GM12874 (cell line): ENCODE results near the gene GBP3.

Experiments used
- TF ChIP-seq, protein P1 (sequence below): IDR thresholded peaks from 2 replicates; pipeline ENCODE4 v1.5.1; 2011; ENCODE audit warnings: low read depth, mild to moderate bottlenecking, control low read depth, low read length, moderate library complexity; ENCODE audit not compliant: insufficient read depth

GBP3 gene, protein sequence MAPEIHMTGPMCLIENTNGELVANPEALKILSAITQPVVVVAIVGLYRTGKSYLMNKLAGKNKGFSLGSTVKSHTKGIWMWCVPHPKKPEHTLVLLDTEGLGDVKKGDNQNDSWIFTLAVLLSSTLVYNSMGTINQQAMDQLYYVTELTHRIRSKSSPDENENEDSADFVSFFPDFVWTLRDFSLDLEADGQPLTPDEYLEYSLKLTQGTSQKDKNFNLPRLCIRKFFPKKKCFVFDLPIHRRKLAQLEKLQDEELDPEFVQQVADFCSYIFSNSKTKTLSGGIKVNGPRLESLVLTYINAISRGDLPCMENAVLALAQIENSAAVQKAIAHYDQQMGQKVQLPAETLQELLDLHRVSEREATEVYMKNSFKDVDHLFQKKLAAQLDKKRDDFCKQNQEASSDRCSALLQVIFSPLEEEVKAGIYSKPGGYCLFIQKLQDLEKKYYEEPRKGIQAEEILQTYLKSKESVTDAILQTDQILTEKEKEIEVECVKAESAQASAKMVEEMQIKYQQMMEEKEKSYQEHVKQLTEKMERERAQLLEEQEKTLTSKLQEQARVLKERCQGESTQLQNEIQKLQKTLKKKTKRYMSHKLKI

DNA sequence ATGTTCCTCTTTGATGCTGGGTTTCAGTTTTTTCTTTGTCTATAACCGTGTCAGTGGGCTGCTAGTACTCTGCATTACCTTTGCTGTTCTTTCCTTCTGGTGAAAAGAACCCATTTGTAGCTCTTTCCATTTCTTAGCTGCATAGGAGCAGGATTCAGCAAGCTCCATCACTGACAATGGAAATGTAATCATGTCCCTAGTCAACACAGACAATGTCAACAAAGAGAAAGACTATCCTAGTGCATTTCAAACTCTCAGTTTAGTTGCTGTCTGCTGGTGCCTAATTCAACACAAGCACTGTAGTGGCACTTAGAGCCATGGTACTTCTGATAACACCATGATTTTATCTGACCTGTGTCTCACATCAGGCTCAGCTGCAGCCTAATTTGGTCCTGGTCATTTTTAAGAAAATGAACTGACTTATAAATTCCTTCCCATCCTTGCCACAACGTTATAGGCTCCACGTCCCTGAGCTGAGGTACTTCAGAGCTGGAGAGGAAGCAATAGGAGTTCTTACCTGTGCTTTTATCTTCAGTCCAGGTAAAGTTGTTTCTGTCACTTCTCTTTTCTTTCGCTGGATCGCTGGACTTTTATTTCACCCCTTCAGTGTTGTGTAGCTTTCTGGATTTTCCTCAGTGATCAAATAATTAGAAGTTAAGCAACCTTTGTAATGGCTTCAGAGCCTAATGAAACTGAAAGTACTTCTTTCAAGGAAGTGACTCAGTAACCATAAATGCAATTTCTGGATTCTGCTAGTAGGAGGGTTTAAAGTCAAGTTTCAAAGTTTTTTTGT is at the start of gene GBP3:
GBP3 (minus strand) TSS at position 700 of the 793 bp plus-strand sequence. CDS start 2,145 bp downstream, outside the sequence.
- TF ChIP-seq, protein P1, sequence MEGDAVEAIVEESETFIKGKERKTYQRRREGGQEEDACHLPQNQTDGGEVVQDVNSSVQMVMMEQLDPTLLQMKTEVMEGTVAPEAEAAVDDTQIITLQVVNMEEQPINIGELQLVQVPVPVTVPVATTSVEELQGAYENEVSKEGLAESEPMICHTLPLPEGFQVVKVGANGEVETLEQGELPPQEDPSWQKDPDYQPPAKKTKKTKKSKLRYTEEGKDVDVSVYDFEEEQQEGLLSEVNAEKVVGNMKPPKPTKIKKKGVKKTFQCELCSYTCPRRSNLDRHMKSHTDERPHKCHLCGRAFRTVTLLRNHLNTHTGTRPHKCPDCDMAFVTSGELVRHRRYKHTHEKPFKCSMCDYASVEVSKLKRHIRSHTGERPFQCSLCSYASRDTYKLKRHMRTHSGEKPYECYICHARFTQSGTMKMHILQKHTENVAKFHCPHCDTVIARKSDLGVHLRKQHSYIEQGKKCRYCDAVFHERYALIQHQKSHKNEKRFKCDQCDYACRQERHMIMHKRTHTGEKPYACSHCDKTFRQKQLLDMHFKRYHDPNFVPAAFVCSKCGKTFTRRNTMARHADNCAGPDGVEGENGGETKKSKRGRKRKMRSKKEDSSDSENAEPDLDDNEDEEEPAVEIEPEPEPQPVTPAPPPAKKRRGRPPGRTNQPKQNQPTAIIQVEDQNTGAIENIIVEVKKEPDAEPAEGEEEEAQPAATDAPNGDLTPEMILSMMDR, result no peak

DNA sequence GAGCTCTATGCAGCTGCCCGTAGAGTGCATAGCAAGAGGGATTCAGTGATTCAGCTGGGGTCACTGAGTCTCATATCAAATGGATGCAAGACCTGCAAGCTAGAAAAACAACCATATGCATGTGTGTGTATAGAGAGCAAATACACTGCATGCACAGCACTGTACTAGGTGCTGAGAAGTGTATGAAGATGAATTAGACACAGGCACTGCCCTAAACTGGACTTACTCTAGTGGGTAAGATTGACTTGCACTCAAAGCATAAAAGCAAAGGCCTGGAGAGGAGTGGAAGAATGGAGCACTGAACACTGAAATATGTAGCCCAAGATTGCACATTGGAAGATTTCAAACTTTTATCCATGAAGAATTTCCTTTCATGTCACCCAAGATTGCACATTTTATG is 47.8 kb upstream of the GBP3 start:
- TF ChIP-seq, protein P1, result no peak

DNA sequence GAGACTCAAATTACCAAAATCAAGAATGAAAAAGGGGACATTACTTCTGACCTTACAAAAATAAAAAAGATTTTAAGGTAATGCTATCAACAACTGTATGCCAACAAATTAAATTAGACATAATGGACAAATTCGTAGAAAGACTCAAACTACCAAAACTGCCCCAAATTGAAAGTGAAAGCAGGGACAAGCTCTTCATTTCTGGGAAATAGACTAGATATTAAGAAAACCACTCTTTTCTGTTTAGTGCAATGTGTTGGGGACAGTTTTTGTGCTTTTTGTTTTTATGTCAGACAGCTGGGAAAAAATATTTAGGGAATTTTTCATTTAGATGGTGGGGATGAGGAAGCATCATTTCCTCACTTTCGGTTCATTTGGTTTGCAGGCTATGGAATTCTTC is 47.3 kb upstream of the GBP3 start:
- TF ChIP-seq, protein P1, result no peak

DNA sequence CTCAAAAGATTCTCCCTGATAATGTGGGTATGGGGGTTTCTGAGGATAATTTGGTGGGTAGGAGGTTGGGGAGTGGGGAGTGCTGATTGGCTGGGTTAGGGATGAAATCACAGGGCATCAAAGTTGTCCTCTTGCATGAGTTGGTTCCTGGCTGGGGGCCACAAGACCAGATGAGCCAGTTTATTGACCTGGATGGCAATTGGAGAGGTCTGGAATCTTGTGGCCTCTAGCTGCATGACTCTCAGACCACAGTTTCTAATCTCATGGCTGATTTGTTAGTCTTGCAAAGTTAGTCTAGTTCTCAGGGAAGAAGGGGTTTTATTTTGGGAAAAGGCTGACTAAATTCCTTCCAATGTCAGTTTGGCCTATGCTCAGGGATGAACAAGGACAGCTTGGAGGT is 45.6 kb upstream of the GBP3 start:
- TF ChIP-seq, protein P1, result no peak

DNA sequence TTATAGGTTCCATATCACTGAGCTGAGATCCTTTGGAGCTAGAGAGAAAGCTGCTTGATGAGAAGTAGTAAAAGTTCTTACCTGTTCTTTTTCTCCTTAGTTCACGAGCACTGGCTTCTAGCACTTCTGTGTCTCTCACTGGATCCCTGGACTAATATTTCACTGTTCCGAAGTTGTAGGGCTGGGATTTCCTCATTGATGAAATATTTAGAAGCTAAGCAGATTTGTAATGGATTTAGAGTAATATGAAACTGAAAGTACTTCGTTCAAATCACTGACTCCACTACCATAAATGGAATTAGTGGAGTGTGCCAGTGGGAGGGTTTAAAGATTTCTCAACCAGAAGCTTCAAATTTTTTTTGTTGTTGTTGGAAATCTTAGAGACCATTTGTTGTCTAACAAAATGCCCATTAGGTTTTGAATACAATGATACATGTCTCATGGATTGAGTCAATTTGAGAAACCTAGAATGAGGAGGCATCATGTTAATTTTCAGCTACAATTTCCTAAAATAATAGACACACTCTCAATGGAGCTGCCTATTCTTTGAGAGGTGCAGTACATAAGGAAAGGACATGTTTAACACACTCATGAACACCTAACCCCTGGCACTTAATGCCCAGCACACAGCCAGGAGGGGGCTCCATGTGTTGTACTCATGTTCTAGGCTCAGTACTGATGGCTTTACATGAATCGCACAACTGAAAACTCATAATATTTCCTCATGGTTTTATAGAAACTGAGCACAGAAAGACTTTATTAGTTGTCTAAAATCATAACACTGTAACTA is 42.6 kb upstream of the GBP3 start, which contains the start of gene GBP1:
GBP1 (minus strand) TSS at position 130 of the 790 bp plus-strand sequence. CDS start 1,974 bp downstream, outside the sequence.
- TF ChIP-seq, protein P1, result no peak

DNA sequence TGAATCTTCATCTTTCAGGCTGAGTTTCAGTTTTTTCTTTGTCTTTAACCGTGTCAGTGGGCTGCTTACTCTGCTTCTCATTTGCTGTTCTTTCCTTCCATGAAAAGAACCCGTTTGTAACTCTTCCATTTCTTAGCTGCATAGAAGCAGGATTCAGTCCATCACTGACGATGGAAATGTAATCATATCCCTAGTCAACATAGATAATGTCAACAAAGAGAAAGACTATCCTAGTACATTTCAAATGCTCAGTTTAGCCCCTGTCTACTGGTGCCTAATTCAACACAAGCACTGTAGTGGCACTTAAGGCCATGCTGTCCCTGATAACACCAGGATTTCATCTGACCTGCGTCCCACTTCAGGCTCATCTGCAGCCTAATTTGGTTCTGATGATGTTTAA is 42.0 kb upstream of the GBP3 start:
- TF ChIP-seq, protein P1, result no peak

DNA sequence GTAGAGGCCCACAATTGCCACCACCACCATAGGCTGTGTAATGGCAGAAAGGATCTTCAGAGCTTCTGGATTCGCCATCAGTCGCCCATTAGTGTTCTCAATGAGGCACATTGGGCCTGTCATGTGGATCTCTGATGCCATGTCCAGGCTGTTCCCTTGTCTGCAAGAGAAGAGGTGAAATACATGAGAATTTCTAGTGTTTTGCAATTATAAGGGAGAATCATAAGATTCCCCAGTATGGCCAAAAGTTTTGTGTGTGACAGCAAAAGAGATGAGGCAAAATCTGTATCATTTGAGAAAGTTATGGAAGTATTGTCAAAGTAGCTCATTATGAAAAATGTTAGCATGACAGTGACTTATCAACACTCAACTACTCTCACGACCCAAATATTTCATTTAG is 40.4 kb upstream of the GBP3 start:
- TF ChIP-seq, protein P1, result no peak
